ENCODE results near the gene ARMC2. TPM values are rescaled to one million over a fixed set of nuclear protein-coding genes. Genes with fewer than 3 reads are reported as not detected.

The ARMC2 gene
- total and polyA plus RNA-seq, 4 donors, result 5.3 to 20.7 (median 8.9) TPM

- 82 to 84% methylated on average over 27 of the region's 27 CpGs for WGBS, 2 donors
- Histone ChIP-seq H3K4me1 (ENCODE audit: control insufficient read depth in 1 of 2, insufficient read depth in 2 of 2, low read length in 2 of 2) (peaks cover 0 to 3% of the 10 kb centered on the region in 2 donors), H3K27me3 (ENCODE audit: control insufficient read depth in 1 of 2, insufficient read depth in 2 of 2, low read length in 1 of 2) (no peaks in the 10 kb centered on the region), H3K27ac (ENCODE audit: low read depth in 1 of 2, low read length in 2 of 2) (no peak overlapping the region), H3K36me3 (ENCODE audit: control insufficient read depth in 1 of 2, insufficient read depth in 2 of 2, low read length in 1 of 2) (no peaks in the 10 kb centered on the region), H3K4me3 (ENCODE audit: low read length in 2 of 2) (no peak overlapping the region), H3K9me3 (ENCODE audit: control insufficient read depth, low read length) (no peaks in the 10 kb centered on the region)
- intact Hi-C loops (cut with DNase I), result no loop called here
- DNase-seq (no peak), ATAC-seq (ENCODE audit: low FRiP score) (peak; percentile 58)
These were observed 104.7 kb downstream of the ARMC2 start for GRCh38 chr6:108952776-108953486.

- Histone ChIP-seq H3K4me3 (ENCODE audit: low read length in 2 of 2) (no peak overlapping the region), H3K4me1 (ENCODE audit: control insufficient read depth in 1 of 2, insufficient read depth in 2 of 2, low read length in 2 of 2) (no peaks in the 10 kb centered on the region), H3K27ac (ENCODE audit: low read depth in 1 of 2, low read length in 2 of 2) (no peak overlapping the region), H3K9me3 (ENCODE audit: control insufficient read depth, low read length) (no peaks in the 10 kb centered on the region), H3K36me3 (ENCODE audit: control insufficient read depth in 1 of 2, insufficient read depth in 2 of 2, low read length in 1 of 2) (no peaks in the 10 kb centered on the region), H3K27me3 (ENCODE audit: control insufficient read depth in 1 of 2, insufficient read depth in 2 of 2, low read length in 1 of 2) (no peaks in the 10 kb centered on the region)
- DNase-seq (no peak), ATAC-seq (ENCODE audit: low FRiP score) (no peak)
- intact Hi-C loops (cut with DNase I), result no loop called here
These were observed 105.5 kb downstream of the ARMC2 start for GRCh38 chr6:108953681-108954080.

GRCh38 chr6:108955329-108955949 is 107.2 kb downstream of the ARMC2 start:
- WGBS, 2 donors, result 88 to 90% methylated on average over 15 of the region's 15 CpGs
- H3K4me1 ChIP-seq (ENCODE audit: control insufficient read depth in 1 of 2, insufficient read depth in 2 of 2, low read length in 2 of 2), result no peaks in the 10 kb centered on the region
- no peak for DNase-seq

DNA sequence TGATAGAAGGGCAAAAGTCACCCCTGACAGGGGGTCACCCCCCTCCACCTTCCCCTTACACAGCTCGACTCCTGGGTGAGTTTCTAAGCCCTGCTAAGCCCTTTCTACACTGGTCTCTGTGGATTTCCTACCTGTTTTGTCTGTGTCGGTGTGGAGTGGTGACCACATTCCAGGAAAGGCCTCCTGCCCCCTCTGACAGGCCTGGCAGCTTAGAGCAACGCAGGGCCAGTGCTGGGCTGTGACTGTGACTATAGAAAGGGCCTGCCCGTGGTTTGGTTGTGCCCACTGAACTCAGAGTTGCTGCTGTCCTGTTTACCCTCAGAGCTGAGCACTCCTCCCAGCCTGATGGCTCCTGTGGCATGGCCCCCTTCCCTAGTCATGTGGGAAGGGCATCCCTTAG is 109.0 kb downstream of the ARMC2 start:
- intact Hi-C loops (cut with DNase I), result no loop called here
- DNase-seq (no peak), ATAC-seq (ENCODE audit: low FRiP score) (no peak)
- Histone ChIP-seq H3K27me3 (ENCODE audit: control insufficient read depth in 1 of 2, insufficient read depth in 2 of 2, low read length in 1 of 2) (no peaks in the 10 kb centered on the region), H3K4me1 (ENCODE audit: control insufficient read depth in 1 of 2, insufficient read depth in 2 of 2, low read length in 2 of 2) (no peaks in the 10 kb centered on the region), H3K36me3 (ENCODE audit: control insufficient read depth in 1 of 2, insufficient read depth in 2 of 2, low read length in 1 of 2) (no peaks in the 10 kb centered on the region), H3K9me3 (ENCODE audit: control insufficient read depth, low read length) (no peaks in the 10 kb centered on the region), H3K4me3 (ENCODE audit: low read length in 2 of 2) (no peak overlapping the region), H3K27ac (ENCODE audit: low read depth in 1 of 2, low read length in 2 of 2) (no peak overlapping the region)
- 83 to 91% methylated on average over 4 of the region's 4 CpGs for WGBS, 2 donors

More at GRCh38 chr6:108955329-108955949, 107.2 kb downstream of the ARMC2 start:
- H3K27me3 ChIP-seq (ENCODE audit: control insufficient read depth in 1 of 2, insufficient read depth in 2 of 2, low read length in 1 of 2), result no peaks in the 10 kb centered on the region
- no peaks in the 10 kb centered on the region for H3K9me3 ChIP-seq (ENCODE audit: control insufficient read depth, low read length)
- no peak overlapping the region for H3K4me3 ChIP-seq (ENCODE audit: low read length in 2 of 2)
- intact Hi-C loops (cut with DNase I), result no loop called here
- H3K27ac ChIP-seq (ENCODE audit: low read depth in 1 of 2, low read length in 2 of 2), result no peak overlapping the region
- no peak for ATAC-seq (ENCODE audit: low FRiP score)
- no peaks in the 10 kb centered on the region for H3K36me3 ChIP-seq (ENCODE audit: control insufficient read depth in 1 of 2, insufficient read depth in 2 of 2, low read length in 1 of 2)

- no peaks in the 10 kb centered on the region for H3K27me3 ChIP-seq (ENCODE audit: control insufficient read depth in 1 of 2, insufficient read depth in 2 of 2, low read length in 1 of 2)
- DNase-seq (no peak), ATAC-seq (ENCODE audit: low FRiP score) (no peak)
- intact Hi-C loops (cut with DNase I), result no loop called here
- WGBS, 2 donors, result 89 to 94% methylated on average over 10 of the region's 10 CpGs
- no peaks in the 10 kb centered on the region for H3K9me3 ChIP-seq (ENCODE audit: control insufficient read depth, low read length)
- no peak overlapping the region for H3K27ac ChIP-seq (ENCODE audit: low read depth in 1 of 2, low read length in 2 of 2)
- no peak overlapping the region for H3K4me3 ChIP-seq (ENCODE audit: low read length in 2 of 2)
- H3K36me3 ChIP-seq (ENCODE audit: control insufficient read depth in 1 of 2, insufficient read depth in 2 of 2, low read length in 1 of 2), result no peaks in the 10 kb centered on the region
- no peaks in the 10 kb centered on the region for H3K4me1 ChIP-seq (ENCODE audit: control insufficient read depth in 1 of 2, insufficient read depth in 2 of 2, low read length in 2 of 2)
These were observed 110.9 kb downstream of the ARMC2 start for GRCh38 chr6:108958900-108959770.

DNA sequence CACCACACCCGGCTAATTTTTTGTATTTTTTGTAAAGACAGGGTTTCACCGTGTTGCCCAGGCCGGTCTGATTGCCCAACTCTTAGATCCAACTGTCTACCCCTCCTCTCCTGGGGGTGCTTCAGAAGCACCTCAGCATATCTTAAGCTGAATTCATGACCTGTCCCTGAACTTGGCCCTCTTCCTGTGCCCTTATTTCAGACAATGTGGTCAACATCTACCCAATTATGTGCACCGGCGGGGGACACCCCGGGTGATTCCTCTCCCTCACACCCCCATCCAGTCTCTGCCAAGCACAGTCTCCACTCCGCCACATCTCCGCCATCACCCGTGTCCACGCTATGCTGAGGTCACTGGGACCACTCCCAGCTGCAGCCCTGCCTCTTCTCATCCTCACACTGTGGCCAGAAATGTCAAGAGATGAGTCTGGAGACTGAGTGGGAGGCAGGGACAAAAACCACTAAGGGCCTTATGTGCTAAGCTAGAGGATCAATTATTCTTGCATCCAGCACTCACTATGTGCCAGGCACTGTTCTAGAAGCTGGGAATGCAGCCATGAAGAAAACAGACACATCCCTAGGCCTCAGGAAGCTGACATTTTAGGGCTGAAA is 111.9 kb downstream of the ARMC2 start:
- DNase-seq (no peak), ATAC-seq (ENCODE audit: low FRiP score) (no peak)
- H3K27me3 ChIP-seq (ENCODE audit: control insufficient read depth in 1 of 2, insufficient read depth in 2 of 2, low read length in 1 of 2), result no peaks in the 10 kb centered on the region
- intact Hi-C loops (cut with DNase I), result no loop called here
- no peak overlapping the region for H3K4me3 ChIP-seq (ENCODE audit: low read length in 2 of 2)
- WGBS, 2 donors, result 89 to 94% methylated on average over 10 of the region's 10 CpGs
- H3K4me1 ChIP-seq (ENCODE audit: control insufficient read depth in 1 of 2, insufficient read depth in 2 of 2, low read length in 2 of 2), result no peaks in the 10 kb centered on the region
- H3K27ac ChIP-seq (ENCODE audit: low read depth in 1 of 2, low read length in 2 of 2), result no peak overlapping the region
- no peaks in the 10 kb centered on the region for H3K9me3 ChIP-seq (ENCODE audit: control insufficient read depth, low read length)
- no peaks in the 10 kb centered on the region for H3K36me3 ChIP-seq (ENCODE audit: control insufficient read depth in 1 of 2, insufficient read depth in 2 of 2, low read length in 1 of 2)

- no peaks in the 10 kb centered on the region for H3K36me3 ChIP-seq (ENCODE audit: control insufficient read depth in 1 of 2, insufficient read depth in 2 of 2, low read length in 1 of 2)
- no peaks in the 10 kb centered on the region for H3K4me1 ChIP-seq (ENCODE audit: control insufficient read depth in 1 of 2, insufficient read depth in 2 of 2, low read length in 2 of 2)
- H3K27me3 ChIP-seq (ENCODE audit: control insufficient read depth in 1 of 2, insufficient read depth in 2 of 2, low read length in 1 of 2), result no peaks in the 10 kb centered on the region
- DNase-seq, result no peak
- no peaks in the 10 kb centered on the region for H3K9me3 ChIP-seq (ENCODE audit: control insufficient read depth, low read length)
- ATAC-seq (ENCODE audit: low FRiP score), result no peak
- intact Hi-C loops (cut with DNase I), result no loop called here
- no peak overlapping the region for H3K4me3 ChIP-seq (ENCODE audit: low read length in 2 of 2)
- no peak overlapping the region for H3K27ac ChIP-seq (ENCODE audit: low read depth in 1 of 2, low read length in 2 of 2)
- 81 to 93% methylated on average over 7 of the region's 7 CpGs for WGBS, 2 donors
These were observed 112.4 kb downstream of the ARMC2 start for GRCh38 chr6:108960601-108961000.

GRCh38 chr6:108961077-108961476 is 112.9 kb downstream of the ARMC2 start:
- no peak overlapping the region for H3K27ac ChIP-seq (ENCODE audit: low read depth in 1 of 2, low read length in 2 of 2)
- DNase-seq (no peak), ATAC-seq (ENCODE audit: low FRiP score) (no peak)
- H3K4me3 ChIP-seq (ENCODE audit: low read length in 2 of 2), result no peak overlapping the region
- H3K36me3 ChIP-seq (ENCODE audit: control insufficient read depth in 1 of 2, insufficient read depth in 2 of 2, low read length in 1 of 2), result no peaks in the 10 kb centered on the region
- 96 to 98% methylated on average over 14 of the region's 14 CpGs for WGBS, 2 donors
- H3K27me3 ChIP-seq (ENCODE audit: control insufficient read depth in 1 of 2, insufficient read depth in 2 of 2, low read length in 1 of 2), result no peaks in the 10 kb centered on the region
- H3K9me3 ChIP-seq (ENCODE audit: control insufficient read depth, low read length), result no peaks in the 10 kb centered on the region
- H3K4me1 ChIP-seq (ENCODE audit: control insufficient read depth in 1 of 2, insufficient read depth in 2 of 2, low read length in 2 of 2), result no peaks in the 10 kb centered on the region
- intact Hi-C loops (cut with DNase I), result no loop called here
